Endothelial cell of umbilical vein (primary cell): ENCODE measurements around the gene KRT6A.

Experiments
- CTCF ChIP-seq, 2 donors: IDR thresholded peaks; 1 replicate in 1 of 2; 2 replicates in 1 of 2; pipeline ENCODE4 v1.5.1; 2011; ENCODE audit warnings: low read length in 2 of 2, mild to moderate bottlenecking in 2 of 2, moderate library complexity in 2 of 2, control low read depth in 1 of 2, inconsistent platforms in 1 of 2, low read depth in 1 of 2; ENCODE audit not compliant: insufficient read depth in 1 of 2; ENCODE audit errors: extremely low read depth in 1 of 2
- EZH2 ChIP-seq: IDR thresholded peaks from 2 replicates; pipeline ENCODE4 v1.6.1; 2012; ENCODE audit warnings: borderline replicate concordance, low read depth, mild to moderate bottlenecking, moderate library complexity, low read length, inconsistent platforms; ENCODE audit not compliant: severe bottlenecking
- JUN ChIP-seq: IDR thresholded peaks from 2 replicates; pipeline ENCODE4 v1.6.1; 2011; ENCODE audit warnings: borderline replicate concordance, low read depth; ENCODE audit not compliant: insufficient read length, insufficient read depth
- MYC ChIP-seq: IDR thresholded peaks from one replicate; pipeline ENCODE4 v1.6.1; 2011; ENCODE audit warnings: mild to moderate bottlenecking, low read depth, low read length
- POLR2A ChIP-seq: IDR thresholded peaks from 2 replicates; pipeline ENCODE4 v1.6.1; 2012; ENCODE audit warnings: low read depth, mild to moderate bottlenecking, control low read depth, low read length
- POLR2AphosphoS5 ChIP-seq: IDR thresholded peaks from 2 replicates; pipeline ENCODE4 v1.6.1; 2012; ENCODE audit warnings: low read depth, mild to moderate bottlenecking, control low read depth, low read length, moderate library complexity; ENCODE audit not compliant: insufficient read depth

DNA sequence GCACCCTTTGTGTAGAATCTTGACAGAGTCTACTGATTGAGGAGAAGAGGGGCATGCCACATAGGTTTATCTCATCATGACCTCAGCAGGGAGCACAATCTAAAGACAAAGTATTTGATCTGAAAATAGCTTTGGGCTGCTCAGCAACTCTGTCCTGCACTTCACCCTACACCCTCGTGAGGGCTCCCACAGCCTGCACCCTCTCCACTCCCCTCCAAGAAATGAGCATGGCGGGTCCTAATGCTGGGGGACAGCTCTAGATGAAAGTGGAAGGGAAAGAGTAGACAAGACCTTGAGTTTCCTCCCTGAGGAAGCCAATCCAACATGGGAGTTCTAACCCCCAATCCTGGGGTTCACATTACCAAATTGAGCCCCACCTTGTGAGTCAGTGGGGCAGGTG lies 37.8 kb upstream of the KRT6A start:
- TF ChIP-seq CTCF (IDR thresholded peaks at IDR 0.05; ENCODE audit: extremely low read depth in 1 of 2, insufficient read depth in 1 of 2, low read depth in 1 of 2, low read length in 2 of 2) (no peak), JUN (no peak), MYC (no peak), EZH2 (no peak), POLR2A (no peak), POLR2AphosphoS5 (no peak)
